ENCODE measurements around the gene CASZ1. TPM values are rescaled to one million over a fixed set of nuclear protein-coding genes. Genes with fewer than 3 reads are reported as not detected.

CASZ1 gene
- total and polyA plus RNA-seq, 2 donors = 1.8 to 3.9 TPM

GRCh38 chr1:10772711-10773110, 23.7 kb downstream of the CASZ1 start:
- H3K9me3 ChIP-seq (ENCODE audit: control insufficient read depth in 2 of 2, insufficient read depth in 1 of 2, low read length in 1 of 2) = no peaks in the 10 kb centered on the region
- H3K4me1 ChIP-seq (ENCODE audit: control insufficient read depth in 2 of 2, insufficient read depth in 2 of 2, low read length in 2 of 2) = no peaks in the 10 kb centered on the region
- WGBS = 83% methylated on average over 7 of the region's 7 CpGs
- peaks cover 0 to 19% of the 10 kb centered on the region in 2 donors for H3K27me3 ChIP-seq (ENCODE audit: control insufficient read depth in 2 of 2, insufficient read depth in 1 of 2, low read length in 1 of 2)
- no peaks in the 10 kb centered on the region for H3K36me3 ChIP-seq (ENCODE audit: control insufficient read depth in 2 of 2, insufficient read depth in 2 of 2, low read length in 1 of 2)
- H3K27ac ChIP-seq (ENCODE audit: low read depth in 1 of 2, low read length in 1 of 2) = no peak overlapping the region
- DNase-seq (ENCODE audit: low read depth in 6 of 9, low spot score in 9 of 9) = no peak
- H3K4me3 ChIP-seq (ENCODE audit: low read length in 2 of 2) = no peak overlapping the region

DNA sequence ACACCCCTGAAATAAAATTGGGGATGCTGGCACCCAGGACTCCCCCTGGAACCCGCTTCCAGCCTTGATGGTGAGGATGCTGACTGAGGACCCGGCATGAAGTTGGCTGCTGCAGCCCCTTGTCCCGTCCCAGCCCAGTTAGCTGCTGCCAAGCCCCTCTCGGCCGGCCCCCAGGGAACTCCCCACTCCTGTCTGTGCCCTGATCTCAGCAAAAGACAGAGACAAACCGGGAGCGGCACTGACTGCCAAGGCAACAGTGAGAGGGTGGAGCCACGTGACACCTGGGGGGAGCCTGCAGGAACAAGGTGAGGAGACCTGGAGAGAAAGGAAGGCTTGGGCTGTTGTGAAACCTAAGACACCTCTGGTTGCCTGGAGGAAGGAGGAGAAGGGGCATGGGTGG, 24.7 kb downstream of the CASZ1 start:
- H3K27ac ChIP-seq (ENCODE audit: low read depth in 1 of 2, low read length in 1 of 2) = no peak overlapping the region
- H3K36me3 ChIP-seq (ENCODE audit: control insufficient read depth in 2 of 2, insufficient read depth in 2 of 2, low read length in 1 of 2) = no peaks in the 10 kb centered on the region
- H3K4me3 ChIP-seq (ENCODE audit: low read length in 2 of 2) = no peak overlapping the region
- no peak for DNase-seq (ENCODE audit: low read depth in 6 of 9, low spot score in 9 of 9)
- H3K27me3 ChIP-seq (ENCODE audit: control insufficient read depth in 2 of 2, insufficient read depth in 1 of 2, low read length in 1 of 2) = peaks cover 0 to 19% of the 10 kb centered on the region in 2 donors
- no peaks in the 10 kb centered on the region for H3K9me3 ChIP-seq (ENCODE audit: control insufficient read depth in 2 of 2, insufficient read depth in 1 of 2, low read length in 1 of 2)
- no peaks in the 10 kb centered on the region for H3K4me1 ChIP-seq (ENCODE audit: control insufficient read depth in 2 of 2, insufficient read depth in 2 of 2, low read length in 2 of 2)
- 82% methylated on average over 8 of the region's 8 CpGs for WGBS

DNA sequence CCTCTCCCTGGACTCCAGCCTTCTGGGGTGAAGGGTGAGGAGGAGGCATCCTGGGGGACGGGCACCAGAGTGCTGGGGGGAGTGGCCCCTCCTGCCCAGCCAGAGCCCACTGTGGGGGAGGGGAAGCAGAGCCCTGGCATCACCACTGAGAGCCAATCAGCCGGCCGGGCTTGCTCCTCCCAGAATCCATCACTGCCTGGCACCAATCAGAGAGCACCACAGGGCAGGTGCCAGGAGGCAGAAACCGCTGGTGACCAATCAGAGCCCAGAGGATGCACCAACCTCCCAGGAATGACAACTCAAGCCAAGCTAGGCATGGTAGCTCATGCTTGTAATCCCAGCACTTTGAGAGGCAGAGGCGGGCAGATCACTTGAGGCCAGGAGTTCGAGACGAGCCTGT, 27.9 kb downstream of the CASZ1 start:
- Histone ChIP-seq H3K27ac (ENCODE audit: low read depth in 1 of 2, low read length in 1 of 2) (no peak overlapping the region), H3K4me3 (ENCODE audit: low read length in 2 of 2) (no peak overlapping the region), H3K27me3 (ENCODE audit: control insufficient read depth in 2 of 2, insufficient read depth in 1 of 2, low read length in 1 of 2) (peaks cover 0 to 15% of the 10 kb centered on the region in 2 donors), H3K4me1 (ENCODE audit: control insufficient read depth in 2 of 2, insufficient read depth in 2 of 2, low read length in 2 of 2) (no peaks in the 10 kb centered on the region), H3K9me3 (ENCODE audit: control insufficient read depth in 2 of 2, insufficient read depth in 1 of 2, low read length in 1 of 2) (no peaks in the 10 kb centered on the region), H3K36me3 (ENCODE audit: control insufficient read depth in 2 of 2, insufficient read depth in 2 of 2, low read length in 1 of 2) (no peaks in the 10 kb centered on the region)
- no peak for DNase-seq (ENCODE audit: low read depth in 6 of 9, low spot score in 9 of 9)
- 95% methylated on average over 7 of the region's 7 CpGs for WGBS

- H3K36me3 ChIP-seq (ENCODE audit: control insufficient read depth in 2 of 2, insufficient read depth in 2 of 2, low read length in 1 of 2) = no peaks in the 10 kb centered on the region
- no peak overlapping the region for H3K4me3 ChIP-seq (ENCODE audit: low read length in 2 of 2)
- 97% methylated on average over 9 of the region's 9 CpGs for WGBS
- peaks cover 0 to 16% of the 10 kb centered on the region in 2 donors for H3K27me3 ChIP-seq (ENCODE audit: control insufficient read depth in 2 of 2, insufficient read depth in 1 of 2, low read length in 1 of 2)
- H3K9me3 ChIP-seq (ENCODE audit: control insufficient read depth in 2 of 2, insufficient read depth in 1 of 2, low read length in 1 of 2) = no peaks in the 10 kb centered on the region
- H3K27ac ChIP-seq (ENCODE audit: low read depth in 1 of 2, low read length in 1 of 2) = no peak overlapping the region
- no peak for DNase-seq (ENCODE audit: low read depth in 6 of 9, low spot score in 9 of 9)
- no peaks in the 10 kb centered on the region for H3K4me1 ChIP-seq (ENCODE audit: control insufficient read depth in 2 of 2, insufficient read depth in 2 of 2, low read length in 2 of 2)
These were observed 29.2 kb downstream of the CASZ1 start for GRCh38 chr1:10767282-10767681.

DNA sequence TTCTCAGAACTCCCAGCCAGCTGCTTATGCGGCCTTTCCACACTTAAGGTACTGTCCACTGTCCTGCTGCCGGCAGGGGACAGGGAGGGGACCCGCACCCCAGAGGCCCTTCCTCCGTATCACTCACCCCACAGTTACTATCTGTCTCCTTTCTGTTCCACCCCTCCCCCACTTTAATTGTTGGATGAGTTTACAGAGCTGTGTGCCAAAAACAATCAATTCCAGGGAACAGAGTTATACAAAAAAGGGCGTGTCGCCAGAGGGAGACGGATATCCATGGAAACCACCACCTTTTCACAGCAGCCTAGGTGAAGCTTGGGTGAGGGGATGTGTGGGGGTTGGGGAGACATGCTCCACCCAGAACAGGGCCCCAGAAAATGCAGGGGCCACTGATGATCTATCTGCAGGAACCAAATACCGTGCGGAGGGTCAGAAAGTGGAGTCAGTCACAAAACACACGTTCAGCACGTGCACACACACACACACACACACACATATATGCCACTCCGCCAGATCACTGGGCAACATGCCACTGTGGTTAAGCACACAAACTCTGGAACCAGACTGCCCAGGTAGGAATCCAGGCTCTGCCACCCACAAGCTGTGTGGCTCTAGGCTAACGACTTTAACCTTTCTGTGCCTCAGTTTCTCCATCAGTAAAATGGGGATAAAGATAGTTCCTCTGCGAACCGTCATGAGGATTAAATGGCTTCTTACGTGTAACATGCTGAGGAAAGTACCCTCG, 30.5 kb downstream of the CASZ1 start:
- Histone ChIP-seq H3K9me3 (ENCODE audit: control insufficient read depth in 2 of 2, insufficient read depth in 1 of 2, low read length in 1 of 2) (no peaks in the 10 kb centered on the region), H3K27ac (ENCODE audit: low read depth in 1 of 2, low read length in 1 of 2) (no peak overlapping the region), H3K36me3 (ENCODE audit: control insufficient read depth in 2 of 2, insufficient read depth in 2 of 2, low read length in 1 of 2) (no peaks in the 10 kb centered on the region), H3K4me1 (ENCODE audit: control insufficient read depth in 2 of 2, insufficient read depth in 2 of 2, low read length in 2 of 2) (no peaks in the 10 kb centered on the region), H3K27me3 (ENCODE audit: control insufficient read depth in 2 of 2, insufficient read depth in 1 of 2, low read length in 1 of 2) (peaks cover 0 to 14% of the 10 kb centered on the region in 2 donors), H3K4me3 (ENCODE audit: low read length in 2 of 2) (no peak overlapping the region)
- 84% methylated on average over 17 of the region's 17 CpGs for WGBS
- DNase-seq (ENCODE audit: low read depth in 6 of 9, low spot score in 9 of 9) = no peak

DNA sequence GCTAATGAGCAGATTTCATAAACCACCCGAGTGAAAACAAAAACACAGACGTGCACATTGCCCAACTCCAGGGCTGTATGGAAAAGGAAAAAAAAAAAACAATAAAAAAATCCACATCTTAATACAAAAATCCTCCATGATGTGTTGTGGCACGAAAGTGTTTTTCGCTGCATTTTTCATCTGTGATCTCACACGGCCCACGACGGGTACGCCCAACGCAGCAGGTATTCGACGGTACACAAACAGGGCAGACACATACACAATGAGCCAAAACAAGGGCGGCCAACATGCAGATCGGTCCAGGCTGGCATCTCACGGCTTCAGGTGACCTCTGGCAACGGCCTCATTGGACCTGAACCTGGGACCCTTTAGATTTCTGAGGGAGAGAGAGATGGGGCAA, 31.1 kb downstream of the CASZ1 start:
- H3K4me3 ChIP-seq (ENCODE audit: low read length in 2 of 2) = no peak overlapping the region

GRCh38 chr1:10764296-10764798, 32.1 kb downstream of the CASZ1 start:
- WGBS = 97% methylated on average over 6 of the region's 6 CpGs
- peaks cover 0 to 14% of the 10 kb centered on the region in 2 donors for H3K27me3 ChIP-seq (ENCODE audit: control insufficient read depth in 2 of 2, insufficient read depth in 1 of 2, low read length in 1 of 2)
- DNase-seq (ENCODE audit: low read depth in 6 of 9, low spot score in 9 of 9) = no peak
- H3K9me3 ChIP-seq (ENCODE audit: control insufficient read depth in 2 of 2, insufficient read depth in 1 of 2, low read length in 1 of 2) = no peaks in the 10 kb centered on the region
- H3K36me3 ChIP-seq (ENCODE audit: control insufficient read depth in 2 of 2, insufficient read depth in 2 of 2, low read length in 1 of 2) = no peaks in the 10 kb centered on the region
- no peaks in the 10 kb centered on the region for H3K4me1 ChIP-seq (ENCODE audit: control insufficient read depth in 2 of 2, insufficient read depth in 2 of 2, low read length in 2 of 2)
- no peak overlapping the region for H3K27ac ChIP-seq (ENCODE audit: low read depth in 1 of 2, low read length in 1 of 2)
- H3K4me3 ChIP-seq (ENCODE audit: low read length in 2 of 2) = no peak overlapping the region

More for the DNA sequence above, 31.1 kb downstream of the CASZ1 start:
- H3K9me3 ChIP-seq (ENCODE audit: control insufficient read depth in 2 of 2, insufficient read depth in 1 of 2, low read length in 1 of 2) = no peaks in the 10 kb centered on the region
- H3K4me1 ChIP-seq (ENCODE audit: control insufficient read depth in 2 of 2, insufficient read depth in 2 of 2, low read length in 2 of 2) = no peaks in the 10 kb centered on the region
- H3K27ac ChIP-seq (ENCODE audit: low read depth in 1 of 2, low read length in 1 of 2) = no peak overlapping the region
- peaks cover 0 to 11% of the 10 kb centered on the region in 2 donors for H3K27me3 ChIP-seq (ENCODE audit: control insufficient read depth in 2 of 2, insufficient read depth in 1 of 2, low read length in 1 of 2)
- H3K36me3 ChIP-seq (ENCODE audit: control insufficient read depth in 2 of 2, insufficient read depth in 2 of 2, low read length in 1 of 2) = no peaks in the 10 kb centered on the region
- WGBS = 90% methylated on average over 15 of the region's 15 CpGs
- no peak for DNase-seq (ENCODE audit: low read depth in 6 of 9, low spot score in 9 of 9)

DNA sequence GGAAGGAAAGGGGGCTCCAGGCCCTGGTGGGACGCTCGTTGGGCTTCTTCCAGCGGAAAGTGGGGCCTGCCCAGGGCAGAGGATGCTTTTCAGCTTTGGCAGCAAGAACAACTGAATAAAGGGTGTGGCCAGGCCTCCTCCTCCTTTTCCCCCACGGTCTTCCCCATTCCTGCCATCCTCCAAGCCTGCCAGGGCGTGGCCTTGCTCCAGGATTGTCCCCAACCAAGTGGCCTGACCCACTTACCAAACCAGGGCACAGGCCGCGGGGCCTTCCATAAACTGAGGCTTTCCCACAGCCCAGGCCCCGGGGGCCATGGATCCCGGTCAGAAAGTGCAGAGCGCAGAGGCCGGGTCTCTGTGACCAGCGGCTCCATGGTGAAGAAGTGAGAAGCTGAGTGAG, 33.6 kb downstream of the CASZ1 start:
- no peak for DNase-seq (ENCODE audit: low read depth in 6 of 9, low spot score in 9 of 9)
- H3K27me3 ChIP-seq (ENCODE audit: control insufficient read depth in 2 of 2, insufficient read depth in 1 of 2, low read length in 1 of 2) = peaks cover 0 to 14% of the 10 kb centered on the region in 2 donors
- H3K9me3 ChIP-seq (ENCODE audit: control insufficient read depth in 2 of 2, insufficient read depth in 1 of 2, low read length in 1 of 2) = no peaks in the 10 kb centered on the region
- no peaks in the 10 kb centered on the region for H3K36me3 ChIP-seq (ENCODE audit: control insufficient read depth in 2 of 2, insufficient read depth in 2 of 2, low read length in 1 of 2)
- no peak overlapping the region for H3K27ac ChIP-seq (ENCODE audit: low read depth in 1 of 2, low read length in 1 of 2)
- H3K4me3 ChIP-seq (ENCODE audit: low read length in 2 of 2) = no peak overlapping the region
- no peaks in the 10 kb centered on the region for H3K4me1 ChIP-seq (ENCODE audit: control insufficient read depth in 2 of 2, insufficient read depth in 2 of 2, low read length in 2 of 2)
- 95% methylated on average over 12 of the region's 12 CpGs for WGBS

DNA sequence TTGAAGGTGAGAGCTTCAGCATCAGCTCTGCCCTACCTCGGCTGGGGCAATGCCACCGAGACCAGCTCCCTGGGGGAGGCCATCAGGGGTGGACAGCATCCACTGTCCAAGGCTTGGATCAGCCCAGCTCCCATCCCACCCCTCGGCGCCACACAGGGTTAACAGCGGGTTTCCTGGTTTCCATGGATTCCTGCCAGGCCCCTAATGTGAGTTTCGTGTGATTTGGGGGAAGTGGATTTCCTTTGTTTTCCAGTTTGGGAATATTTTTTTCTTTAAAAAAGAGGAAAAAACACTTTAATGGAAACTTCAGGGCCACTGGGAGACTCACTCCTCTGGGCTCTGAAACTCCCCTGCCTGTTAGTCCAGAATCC, 34.3 kb downstream of the CASZ1 start:
- H3K4me1 ChIP-seq (ENCODE audit: control insufficient read depth in 2 of 2, insufficient read depth in 2 of 2, low read length in 2 of 2) = no peaks in the 10 kb centered on the region
- DNase-seq (ENCODE audit: low read depth in 6 of 9, low spot score in 9 of 9) = no peak
- no peak overlapping the region for H3K4me3 ChIP-seq (ENCODE audit: low read length in 2 of 2)
- H3K9me3 ChIP-seq (ENCODE audit: control insufficient read depth in 2 of 2, insufficient read depth in 1 of 2, low read length in 1 of 2) = no peaks in the 10 kb centered on the region
- WGBS = 89% methylated on average over 6 of the region's 6 CpGs
- H3K27ac ChIP-seq (ENCODE audit: low read depth in 1 of 2, low read length in 1 of 2) = no peak overlapping the region
- H3K36me3 ChIP-seq (ENCODE audit: control insufficient read depth in 2 of 2, insufficient read depth in 2 of 2, low read length in 1 of 2) = no peaks in the 10 kb centered on the region
- peaks cover 0 to 14% of the 10 kb centered on the region in 2 donors for H3K27me3 ChIP-seq (ENCODE audit: control insufficient read depth in 2 of 2, insufficient read depth in 1 of 2, low read length in 1 of 2)
